Vagina (tissue), 2 donors: Measurements from ENCODE around the gene OTOGL.

Experiments
- POLR2A ChIP-seq, 2 donors: fragments of 450-650 bp; IDR thresholded peaks; one replicate each; pipeline ENCODE4 v1.6.1; 2017; ENCODE audit warnings: antibody characterized with exemption in 2 of 2, mild to moderate bottlenecking in 2 of 2, moderate library complexity in 2 of 2
- TF ChIP-seq, protein P1 (sequence below), 3 experiments: fragments of 450-650 bp in 2 of 3; fragments of 200-600 bp in 1 of 3; sonication (generic) in 1 of 3; IDR thresholded peaks; one replicate each; pipeline ENCODE4 v1.5.1; 2017 to 2019; ENCODE audit warnings: antibody characterized with exemption in 3 of 3, mild to moderate bottlenecking in 2 of 3, moderate library complexity in 2 of 3

DNA sequence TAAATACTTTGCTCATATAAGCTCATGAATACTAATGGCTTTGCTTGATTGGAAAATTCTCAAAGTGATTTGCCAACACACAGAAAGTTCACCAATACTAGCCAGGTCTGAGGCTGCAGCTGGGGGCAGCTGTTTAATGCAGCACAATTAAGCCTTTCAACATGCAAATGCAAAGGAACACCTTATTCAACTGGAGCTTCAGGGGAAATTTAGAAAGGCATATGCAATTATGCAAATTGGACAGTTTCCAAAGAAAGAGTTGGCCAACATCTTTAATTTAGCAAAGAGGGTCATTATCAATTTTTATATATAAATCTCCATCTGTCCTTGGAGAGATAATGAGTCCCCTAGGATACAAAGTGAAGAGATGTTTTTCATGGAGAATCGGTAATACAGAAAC, 40.2 kb upstream of the OTOGL start:
- TF ChIP-seq, protein P1, sequence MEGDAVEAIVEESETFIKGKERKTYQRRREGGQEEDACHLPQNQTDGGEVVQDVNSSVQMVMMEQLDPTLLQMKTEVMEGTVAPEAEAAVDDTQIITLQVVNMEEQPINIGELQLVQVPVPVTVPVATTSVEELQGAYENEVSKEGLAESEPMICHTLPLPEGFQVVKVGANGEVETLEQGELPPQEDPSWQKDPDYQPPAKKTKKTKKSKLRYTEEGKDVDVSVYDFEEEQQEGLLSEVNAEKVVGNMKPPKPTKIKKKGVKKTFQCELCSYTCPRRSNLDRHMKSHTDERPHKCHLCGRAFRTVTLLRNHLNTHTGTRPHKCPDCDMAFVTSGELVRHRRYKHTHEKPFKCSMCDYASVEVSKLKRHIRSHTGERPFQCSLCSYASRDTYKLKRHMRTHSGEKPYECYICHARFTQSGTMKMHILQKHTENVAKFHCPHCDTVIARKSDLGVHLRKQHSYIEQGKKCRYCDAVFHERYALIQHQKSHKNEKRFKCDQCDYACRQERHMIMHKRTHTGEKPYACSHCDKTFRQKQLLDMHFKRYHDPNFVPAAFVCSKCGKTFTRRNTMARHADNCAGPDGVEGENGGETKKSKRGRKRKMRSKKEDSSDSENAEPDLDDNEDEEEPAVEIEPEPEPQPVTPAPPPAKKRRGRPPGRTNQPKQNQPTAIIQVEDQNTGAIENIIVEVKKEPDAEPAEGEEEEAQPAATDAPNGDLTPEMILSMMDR (IDR thresholded peaks at IDR 0.05): no peak
- TF ChIP-seq POLR2A (IDR thresholded peaks at IDR 0.05): no peak
